Fibroblast of villous mesenchyme (primary cell): ENCODE data around the gene SMARCD1. TPM values are rescaled to one million over a fixed set of nuclear protein-coding genes. Genes with fewer than 3 reads are reported as not detected.
A peak's percentile ranks its signal among the peaks of the same experiment; 100 is the strongest.

ENCODE experiments used
- DNase-seq: peaks from one replicate; pipeline ENCODE4 v3.0.0-alpha.2; 2010; ENCODE audit warnings: low read depth
- H3K4me3 ChIP-seq: 2 replicates; pipeline ENCODE4 v1.5.1; 2011; ENCODE audit warnings: low read depth, mild to moderate bottlenecking, low read length
- total RNA-seq: library from RNA; depleted of rRNA; stranded (reverse); fragments of >200 nt; gene quantifications from 2 replicates; pipeline ENCODE4 v1.2.3, GENCODE V29; 2012
- TF ChIP-seq, protein P1 (sequence below): IDR thresholded peaks from 2 replicates; pipeline ENCODE4 v1.5.1; 2012; ENCODE audit warnings: low read depth, mild to moderate bottlenecking, low read length; ENCODE audit not compliant: insufficient read depth

Gene SMARCD1
- total RNA-seq, 1 donor, result 60.9 TPM

DNA sequence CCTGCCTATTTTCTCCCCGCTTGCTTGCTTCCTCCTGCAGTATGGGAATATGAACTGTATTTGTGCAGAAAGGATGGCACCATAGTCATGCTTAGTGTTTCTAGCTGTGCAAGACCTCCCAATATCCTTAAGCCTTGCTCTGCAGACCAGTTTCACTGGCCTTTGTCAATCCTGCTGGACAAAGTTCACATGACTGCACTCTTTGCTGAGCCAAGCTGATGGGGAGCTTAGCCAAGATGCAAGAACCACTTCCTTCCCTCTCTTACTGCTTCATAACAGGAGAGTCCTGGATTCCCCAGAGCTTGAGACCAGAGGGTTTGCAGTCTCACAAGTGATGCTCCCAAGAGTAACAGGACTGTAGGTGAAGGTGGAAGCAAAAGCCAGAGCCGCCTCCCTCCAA, 24.0 kb upstream of the SMARCD1 start:
- H3K4me3 ChIP-seq, result no peak overlapping the region
- DNase-seq, result no peak
- TF ChIP-seq, protein P1, sequence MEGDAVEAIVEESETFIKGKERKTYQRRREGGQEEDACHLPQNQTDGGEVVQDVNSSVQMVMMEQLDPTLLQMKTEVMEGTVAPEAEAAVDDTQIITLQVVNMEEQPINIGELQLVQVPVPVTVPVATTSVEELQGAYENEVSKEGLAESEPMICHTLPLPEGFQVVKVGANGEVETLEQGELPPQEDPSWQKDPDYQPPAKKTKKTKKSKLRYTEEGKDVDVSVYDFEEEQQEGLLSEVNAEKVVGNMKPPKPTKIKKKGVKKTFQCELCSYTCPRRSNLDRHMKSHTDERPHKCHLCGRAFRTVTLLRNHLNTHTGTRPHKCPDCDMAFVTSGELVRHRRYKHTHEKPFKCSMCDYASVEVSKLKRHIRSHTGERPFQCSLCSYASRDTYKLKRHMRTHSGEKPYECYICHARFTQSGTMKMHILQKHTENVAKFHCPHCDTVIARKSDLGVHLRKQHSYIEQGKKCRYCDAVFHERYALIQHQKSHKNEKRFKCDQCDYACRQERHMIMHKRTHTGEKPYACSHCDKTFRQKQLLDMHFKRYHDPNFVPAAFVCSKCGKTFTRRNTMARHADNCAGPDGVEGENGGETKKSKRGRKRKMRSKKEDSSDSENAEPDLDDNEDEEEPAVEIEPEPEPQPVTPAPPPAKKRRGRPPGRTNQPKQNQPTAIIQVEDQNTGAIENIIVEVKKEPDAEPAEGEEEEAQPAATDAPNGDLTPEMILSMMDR, result no peak

DNA sequence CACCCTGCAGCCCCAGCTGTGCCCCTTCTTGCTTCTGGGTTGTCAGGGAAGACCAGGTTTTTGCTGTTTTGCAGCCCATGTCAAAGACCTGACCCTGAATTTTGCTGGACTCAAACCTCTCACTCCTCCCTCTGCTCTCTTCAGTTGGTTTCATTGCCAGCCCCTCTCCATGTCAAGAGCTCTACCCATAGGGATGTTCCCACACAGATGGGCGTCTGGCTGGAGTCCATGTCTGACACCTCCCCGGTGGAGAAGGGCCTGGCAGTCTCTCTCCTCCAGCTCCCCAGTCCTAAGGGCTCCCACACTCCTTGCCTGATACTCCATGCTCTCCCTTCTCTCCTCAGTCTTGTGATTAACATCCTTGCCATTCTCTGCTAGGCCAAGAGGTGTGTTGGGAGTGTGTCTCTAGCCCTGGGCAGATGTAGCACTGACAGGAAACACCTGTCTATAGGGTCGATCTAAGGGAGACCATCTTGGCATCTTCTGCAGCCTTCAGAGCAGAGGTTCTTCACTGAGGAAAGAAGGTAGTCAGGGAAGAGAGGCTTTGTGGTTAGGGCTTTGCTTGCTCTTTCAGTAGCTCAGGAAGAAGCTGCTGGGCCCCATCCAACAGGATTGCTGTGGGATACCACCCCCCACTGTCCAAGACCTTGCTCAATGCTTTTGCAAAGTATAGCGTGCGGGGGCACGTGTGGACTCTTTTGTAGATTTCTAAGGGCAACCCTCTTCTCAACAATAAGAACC, 23.0 kb upstream of the SMARCD1 start:
- TF ChIP-seq, protein P1, result no peak
- DNase-seq, result no peak
- no peak overlapping the region for H3K4me3 ChIP-seq

DNA sequence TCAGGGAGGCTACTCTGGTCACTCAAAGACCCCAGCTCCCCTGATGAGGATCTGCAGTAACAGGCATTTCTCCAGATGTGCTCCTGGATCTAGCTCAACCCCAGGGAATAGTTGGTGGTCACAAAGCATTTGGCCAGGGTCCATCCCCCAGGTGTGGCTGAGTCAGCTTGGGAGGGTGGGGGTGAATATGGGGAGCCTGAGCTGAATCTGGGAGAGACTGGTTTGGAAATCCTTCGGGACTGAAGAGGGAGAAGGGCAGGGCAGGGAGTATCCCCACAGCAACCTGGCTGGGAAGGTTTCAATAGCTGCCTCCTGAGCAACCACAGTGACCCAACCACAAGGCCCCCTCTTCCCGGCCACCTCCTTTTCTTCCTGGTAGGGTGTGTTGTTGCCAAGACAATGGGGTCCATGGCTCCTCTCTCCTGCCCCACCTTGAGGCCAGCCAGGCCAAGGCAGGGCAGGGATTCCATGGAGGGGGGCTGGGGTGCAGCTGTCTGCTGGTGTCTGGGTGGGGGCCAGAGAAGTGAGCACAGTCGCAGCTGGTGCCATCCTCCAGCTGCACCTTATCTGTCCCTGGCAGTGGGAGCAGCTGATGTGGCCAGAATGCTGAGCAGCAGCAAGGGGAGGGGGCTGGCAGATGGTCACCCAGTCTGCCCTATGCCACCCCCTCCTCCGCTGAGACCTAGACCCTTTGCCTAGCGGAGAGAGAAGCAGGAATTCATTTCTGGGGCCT, 22.2 kb upstream of the SMARCD1 start:
- no peak for DNase-seq
- H3K4me3 ChIP-seq, result no peak overlapping the region
- TF ChIP-seq, protein P1, result no peak

DNA sequence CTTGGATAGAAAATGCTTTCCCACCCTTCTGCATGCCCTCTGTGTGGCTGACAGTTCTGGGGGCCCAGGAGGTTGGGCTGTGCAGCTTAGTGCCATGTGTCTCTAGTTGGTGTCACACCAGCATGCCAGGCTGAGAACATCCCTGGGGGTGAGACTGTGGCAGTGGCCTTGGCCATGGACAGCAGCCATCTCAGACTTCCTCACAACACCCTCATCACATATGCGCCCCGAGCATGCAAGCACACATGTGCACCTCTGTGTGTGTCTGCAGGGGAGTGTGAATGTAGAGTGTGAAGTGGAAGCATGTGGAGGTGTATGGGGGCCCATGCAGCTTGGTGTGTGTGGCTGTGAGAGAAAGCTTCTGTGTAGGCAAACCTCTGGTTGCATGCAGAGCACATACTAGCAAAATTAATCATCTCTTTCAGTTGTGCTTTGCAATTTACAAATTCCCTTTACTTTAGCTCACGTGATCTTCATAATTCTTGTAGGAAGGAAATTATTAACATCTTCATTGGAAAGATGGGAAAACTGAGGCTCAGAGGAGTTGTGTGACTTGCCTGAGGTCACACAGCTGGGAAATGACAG, 19.3 kb upstream of the SMARCD1 start:
- no peak for DNase-seq
- no peak overlapping the region for H3K4me3 ChIP-seq
- TF ChIP-seq, protein P1, result no peak

DNA sequence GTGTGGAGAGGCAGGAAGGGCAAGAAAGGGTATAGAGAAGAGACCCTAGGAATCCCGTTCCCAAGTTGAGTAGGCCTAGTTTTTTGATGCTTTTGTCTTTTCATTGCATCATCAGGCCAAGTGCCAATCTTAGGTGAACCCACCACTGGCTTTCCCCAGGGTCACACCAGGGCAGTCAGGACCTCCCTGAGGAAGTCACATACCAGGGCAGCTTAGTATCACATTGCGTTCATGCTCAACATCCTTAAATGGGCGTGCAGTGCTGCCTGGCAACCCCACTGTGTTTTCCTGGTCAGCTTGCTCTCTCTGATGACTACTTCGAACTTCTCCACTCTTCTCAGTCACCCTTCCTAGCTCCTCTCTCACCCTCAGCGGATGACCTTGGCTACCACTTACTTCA, 18.7 kb upstream of the SMARCD1 start:
- TF ChIP-seq, protein P1, result no peak
- DNase-seq, result peak; percentile 70

DNA sequence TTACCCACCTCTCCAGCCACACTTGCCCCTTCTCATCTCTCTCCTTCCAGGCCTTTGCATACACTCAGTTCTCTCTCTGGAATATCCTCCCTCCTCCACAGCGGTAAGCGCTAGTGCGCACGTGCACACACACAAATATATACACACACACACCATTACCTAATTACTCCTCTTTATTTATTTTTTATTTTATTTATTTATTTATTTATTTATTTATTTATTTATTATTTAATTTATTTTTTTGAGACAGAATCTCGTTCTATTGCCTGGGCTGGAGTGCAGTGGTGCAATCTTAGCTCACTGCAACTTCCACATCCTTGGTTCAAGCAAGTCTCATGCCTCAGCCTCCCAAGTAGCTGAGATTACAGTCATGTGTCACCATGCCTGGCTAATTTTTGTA, 16.1 kb upstream of the SMARCD1 start:
- no peak for DNase-seq
- TF ChIP-seq, protein P1, result no peak
- H3K4me3 ChIP-seq, result no peak overlapping the region

More for the DNA sequence above, 18.7 kb upstream of the SMARCD1 start:
- H3K4me3 ChIP-seq, result no peak overlapping the region
